Vagina (tissue), 2 donors: ENCODE results near the gene RELCH. TPM values are rescaled to one million over a fixed set of nuclear protein-coding genes. Genes with fewer than 3 reads are reported as not detected.

Experiments
- DNase-seq, 2 donors: peaks; one replicate each; pipeline ENCODE4 v3.0.0-alpha.2; 2017; ENCODE audit errors: extremely low spot score in 2 of 2
- H3K27ac ChIP-seq: fragments of 200-600 bp; sonication (generic); one replicate; pipeline ENCODE4 v1.5.1; 2019
- H3K27me3 ChIP-seq: fragments of 200-600 bp; sonication (generic); one replicate; pipeline ENCODE4 v1.5.1; 2019
- H3K36me3 ChIP-seq, 2 donors: fragments of 200-600 bp; sonication (generic); one replicate each; pipeline ENCODE4 v1.5.1; 2017 to 2019
- H3K4me1 ChIP-seq: fragments of 200-600 bp; sonication (generic); one replicate; pipeline ENCODE4 v1.5.1; 2019
- H3K4me3 ChIP-seq, 2 donors: fragments of 200-600 bp; sonication (generic); 1 replicate in 1 of 2; 2 replicates in 1 of 2; pipeline ENCODE4 v1.5.1; 2016 to 2019
- H3K9me3 ChIP-seq: fragments of 200-600 bp; sonication (generic); one replicate; pipeline ENCODE4 v1.5.1; 2019
- POLR2A ChIP-seq, 2 donors: fragments of 450-650 bp; IDR thresholded peaks; one replicate each; pipeline ENCODE4 v1.6.1; 2017; ENCODE audit warnings: antibody characterized with exemption in 2 of 2, mild to moderate bottlenecking in 2 of 2, moderate library complexity in 2 of 2
- POLR2AphosphoS5 ChIP-seq, 2 donors: sonication (generic); formaldehyde crosslinking; IDR thresholded peaks; one replicate each; pipeline ENCODE4 v1.9.0; 2017; ENCODE audit warnings: antibody characterized with exemption in 2 of 2, mild to moderate bottlenecking in 2 of 2, low read depth in 1 of 2; ENCODE audit not compliant: insufficient read depth in 1 of 2
- intact Hi-C: fragments of 100-400 bp; cut with DNase I; formaldehyde crosslinking; loops from one replicate; pipeline ENCODE4 v1.15.1; 2023
- total RNA-seq: library from RNA; depleted of rRNA; stranded (reverse); fragments of >200 nt; gene quantifications from one replicate; pipeline ENCODE4 v1.2.3, GENCODE V29; 2016
- TF ChIP-seq, protein P1 (sequence below), 3 experiments: fragments of 450-650 bp in 2 of 3; fragments of 200-600 bp in 1 of 3; sonication (generic) in 1 of 3; IDR thresholded peaks; one replicate each; pipeline ENCODE4 v1.5.1; 2017 to 2019; ENCODE audit warnings: antibody characterized with exemption in 3 of 3, mild to moderate bottlenecking in 2 of 3, moderate library complexity in 2 of 3

Gene RELCH
- total RNA-seq, 1 donor from 2014 or later: 59.9 TPM

DNA sequence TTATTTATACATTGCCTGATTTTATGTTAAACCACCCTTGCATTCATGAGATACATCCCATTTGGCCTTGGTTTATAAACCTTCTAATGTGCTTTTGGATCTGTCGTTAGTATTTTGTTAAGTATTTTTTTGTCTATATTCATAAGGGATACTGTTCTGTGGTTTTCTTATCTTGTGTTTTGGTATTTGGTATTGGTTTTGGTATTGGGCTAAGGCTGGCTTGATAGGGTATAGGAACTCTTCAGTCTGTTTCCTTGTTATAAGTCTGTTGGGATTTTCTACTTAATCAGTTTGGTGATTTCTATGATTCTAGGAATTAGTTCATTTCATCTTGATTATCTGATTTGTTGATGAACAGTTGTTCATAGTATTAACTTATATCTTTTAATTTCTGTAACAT lies 49.2 kb downstream of the RELCH start:
- no peak for DNase-seq
- H3K4me1 ChIP-seq: no peaks in the 10 kb centered on the region
- no peak overlapping the region for H3K27ac ChIP-seq
- TF ChIP-seq, protein P1, sequence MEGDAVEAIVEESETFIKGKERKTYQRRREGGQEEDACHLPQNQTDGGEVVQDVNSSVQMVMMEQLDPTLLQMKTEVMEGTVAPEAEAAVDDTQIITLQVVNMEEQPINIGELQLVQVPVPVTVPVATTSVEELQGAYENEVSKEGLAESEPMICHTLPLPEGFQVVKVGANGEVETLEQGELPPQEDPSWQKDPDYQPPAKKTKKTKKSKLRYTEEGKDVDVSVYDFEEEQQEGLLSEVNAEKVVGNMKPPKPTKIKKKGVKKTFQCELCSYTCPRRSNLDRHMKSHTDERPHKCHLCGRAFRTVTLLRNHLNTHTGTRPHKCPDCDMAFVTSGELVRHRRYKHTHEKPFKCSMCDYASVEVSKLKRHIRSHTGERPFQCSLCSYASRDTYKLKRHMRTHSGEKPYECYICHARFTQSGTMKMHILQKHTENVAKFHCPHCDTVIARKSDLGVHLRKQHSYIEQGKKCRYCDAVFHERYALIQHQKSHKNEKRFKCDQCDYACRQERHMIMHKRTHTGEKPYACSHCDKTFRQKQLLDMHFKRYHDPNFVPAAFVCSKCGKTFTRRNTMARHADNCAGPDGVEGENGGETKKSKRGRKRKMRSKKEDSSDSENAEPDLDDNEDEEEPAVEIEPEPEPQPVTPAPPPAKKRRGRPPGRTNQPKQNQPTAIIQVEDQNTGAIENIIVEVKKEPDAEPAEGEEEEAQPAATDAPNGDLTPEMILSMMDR (IDR thresholded peaks at IDR 0.05): no peak
- TF ChIP-seq POLR2A (IDR thresholded peaks at IDR 0.05): no peak
- no peak for TF ChIP-seq POLR2AphosphoS5 (IDR thresholded peaks at IDR 0.05; ENCODE audit: insufficient read depth in 1 of 2, low read depth in 1 of 2)
- H3K36me3 ChIP-seq: peaks cover 0 to 19% of the 10 kb centered on the region in 2 donors
- no peaks in the 10 kb centered on the region for H3K27me3 ChIP-seq
- no peak overlapping the region for H3K4me3 ChIP-seq
- intact Hi-C loops: no loop called here
- no peaks in the 10 kb centered on the region for H3K9me3 ChIP-seq

DNA sequence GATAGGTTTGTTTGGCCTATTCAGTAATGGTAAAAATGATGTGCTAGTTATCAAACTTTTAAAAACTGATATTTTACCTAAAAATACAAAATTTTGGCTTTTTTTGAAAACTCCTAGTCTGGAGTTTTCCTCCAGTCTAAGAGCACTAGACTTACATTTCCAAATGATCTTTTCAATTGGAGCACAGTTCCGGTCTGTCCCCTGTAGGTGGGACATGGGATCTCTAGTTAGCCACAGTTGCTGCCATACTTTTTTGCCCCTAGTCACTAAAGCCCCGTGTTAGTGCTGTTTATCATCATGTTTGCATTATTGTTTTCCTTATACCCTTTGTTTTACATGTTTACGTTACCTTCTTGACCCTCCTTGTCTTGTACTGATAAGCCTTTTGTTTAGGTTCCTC lies 52.4 kb downstream of the RELCH start:
- H3K27me3 ChIP-seq: no peaks in the 10 kb centered on the region
- no peak for DNase-seq
- H3K27ac ChIP-seq: no peak overlapping the region
- no peaks in the 10 kb centered on the region for H3K9me3 ChIP-seq
- H3K4me3 ChIP-seq: no peak overlapping the region
- peaks cover 0 to 7% of the 10 kb centered on the region in 2 donors for H3K36me3 ChIP-seq
- no peak for TF ChIP-seq POLR2A (IDR thresholded peaks at IDR 0.05)
- TF ChIP-seq, protein P1 (IDR thresholded peaks at IDR 0.05): no peak
- TF ChIP-seq POLR2AphosphoS5 (IDR thresholded peaks at IDR 0.05; ENCODE audit: insufficient read depth in 1 of 2, low read depth in 1 of 2): no peak
- no peaks in the 10 kb centered on the region for H3K4me1 ChIP-seq
- intact Hi-C loops: no loop called here

DNA sequence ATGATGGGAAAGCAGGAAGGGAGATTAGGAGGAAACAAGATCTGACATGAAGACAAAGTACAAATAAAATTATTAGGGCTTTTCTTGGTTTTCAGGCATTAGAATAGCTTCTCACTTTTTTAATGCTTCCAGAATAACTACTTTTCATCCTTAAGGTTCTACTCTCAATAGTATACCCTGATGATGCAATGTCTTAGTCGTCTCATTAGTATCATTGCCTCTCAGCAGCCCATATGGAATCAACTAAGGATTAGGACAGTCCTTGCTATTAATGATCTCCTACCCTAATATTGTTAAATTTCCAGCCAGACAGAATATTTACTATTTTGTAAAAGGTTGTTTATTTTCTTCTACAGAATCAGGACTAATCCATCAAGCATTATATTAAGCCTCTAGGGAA lies 55.9 kb downstream of the RELCH start:
- Histone ChIP-seq H3K36me3 (peaks cover 0 to 6% of the 10 kb centered on the region in 2 donors), H3K27me3 (no peaks in the 10 kb centered on the region), H3K27ac (no peak overlapping the region), H3K4me1 (no peaks in the 10 kb centered on the region), H3K4me3 (no peak overlapping the region), H3K9me3 (no peaks in the 10 kb centered on the region)
- intact Hi-C loops: no loop called here
- DNase-seq: no peak
- TF ChIP-seq POLR2AphosphoS5 (IDR thresholded peaks at IDR 0.05; ENCODE audit: insufficient read depth in 1 of 2, low read depth in 1 of 2): no peak
- TF ChIP-seq, protein P1 (IDR thresholded peaks at IDR 0.05): no peak
- no peak for TF ChIP-seq POLR2A (IDR thresholded peaks at IDR 0.05)

DNA sequence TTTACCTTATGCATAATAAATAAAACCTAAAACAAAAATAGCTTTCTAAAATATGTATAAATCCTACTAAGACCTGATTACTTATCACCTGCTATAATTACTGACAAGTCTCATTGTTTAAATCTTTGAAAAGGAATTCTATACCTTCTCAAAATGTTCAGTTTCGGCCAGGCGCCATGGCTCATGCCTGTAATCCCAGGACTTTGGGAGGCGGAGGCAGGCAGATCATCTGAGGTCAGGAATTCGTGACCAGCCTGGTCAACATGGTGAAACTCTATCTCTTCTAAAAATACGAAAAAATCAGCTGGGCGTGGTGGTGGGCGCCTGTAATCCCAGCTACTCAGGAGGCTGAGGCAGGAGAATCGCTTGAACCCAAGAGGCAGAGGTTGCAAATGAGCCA lies 58.1 kb downstream of the RELCH start:
- no peaks in the 10 kb centered on the region for H3K4me1 ChIP-seq
- H3K27ac ChIP-seq: no peak overlapping the region
- no peaks in the 10 kb centered on the region for H3K9me3 ChIP-seq
- no peaks in the 10 kb centered on the region for H3K27me3 ChIP-seq
- no peak overlapping the region for H3K4me3 ChIP-seq
- intact Hi-C loops: no loop called here
- TF ChIP-seq POLR2AphosphoS5 (IDR thresholded peaks at IDR 0.05; ENCODE audit: insufficient read depth in 1 of 2, low read depth in 1 of 2) (no peak), POLR2A (IDR thresholded peaks at IDR 0.05) (no peak)
- TF ChIP-seq, protein P1 (IDR thresholded peaks at IDR 0.05): no peak
- DNase-seq: no peak
- peaks cover 0 to 6% of the 10 kb centered on the region in 2 donors for H3K36me3 ChIP-seq

DNA sequence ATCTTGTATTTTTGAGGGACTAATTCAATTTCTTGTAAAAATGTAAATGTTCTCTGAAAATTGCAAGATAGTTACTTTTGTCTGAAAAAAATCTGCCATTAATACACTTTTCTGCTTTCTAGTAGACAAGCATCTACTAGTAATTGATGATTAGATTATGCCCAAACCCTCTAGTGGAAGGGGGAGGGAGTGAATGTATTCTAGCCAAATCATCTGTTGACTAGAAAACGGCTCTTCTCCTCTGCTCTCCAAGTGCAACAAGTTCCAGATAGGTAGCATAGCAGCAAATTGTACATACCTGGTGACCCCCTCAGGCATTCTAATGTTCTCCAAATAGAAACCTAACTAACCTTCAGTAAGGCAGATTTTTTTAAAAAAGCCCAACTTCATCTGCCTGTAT lies 58.6 kb downstream of the RELCH start:
- Histone ChIP-seq H3K4me1 (no peaks in the 10 kb centered on the region), H3K9me3 (no peaks in the 10 kb centered on the region), H3K4me3 (no peak overlapping the region), H3K27me3 (no peaks in the 10 kb centered on the region), H3K27ac (no peak overlapping the region), H3K36me3 (peaks cover 0 to 6% of the 10 kb centered on the region in 2 donors)
- no peak for DNase-seq
- TF ChIP-seq, protein P1 (IDR thresholded peaks at IDR 0.05): no peak
- TF ChIP-seq POLR2A (IDR thresholded peaks at IDR 0.05): no peak
- no peak for TF ChIP-seq POLR2AphosphoS5 (IDR thresholded peaks at IDR 0.05; ENCODE audit: insufficient read depth in 1 of 2, low read depth in 1 of 2)
- intact Hi-C loops: no loop called here
